ENCODE results near the gene TBKBP1.

GRCh38 chr17:47649153-47649971 lies 44.6 kb upstream of the TBKBP1 start, which contains the start of gene KPNB1:
- peak; percentile 70 for TF ChIP-seq POLR2A (IDR thresholded peaks at IDR 0.05)
- TF ChIP-seq CTCF (IDR thresholded peaks at IDR 0.05): no peak
- TF ChIP-seq POLR2AphosphoS5 (IDR thresholded peaks at IDR 0.05): peak; percentile 75 to 94 (median 92)
- no peak for TF ChIP-seq EP300 (IDR thresholded peaks at IDR 0.05; ENCODE audit: low read depth)

Data from transverse colon (tissue), 4 donors.